Measurements from ENCODE around the gene GRIK3.

Gene GRIK3

DNA sequence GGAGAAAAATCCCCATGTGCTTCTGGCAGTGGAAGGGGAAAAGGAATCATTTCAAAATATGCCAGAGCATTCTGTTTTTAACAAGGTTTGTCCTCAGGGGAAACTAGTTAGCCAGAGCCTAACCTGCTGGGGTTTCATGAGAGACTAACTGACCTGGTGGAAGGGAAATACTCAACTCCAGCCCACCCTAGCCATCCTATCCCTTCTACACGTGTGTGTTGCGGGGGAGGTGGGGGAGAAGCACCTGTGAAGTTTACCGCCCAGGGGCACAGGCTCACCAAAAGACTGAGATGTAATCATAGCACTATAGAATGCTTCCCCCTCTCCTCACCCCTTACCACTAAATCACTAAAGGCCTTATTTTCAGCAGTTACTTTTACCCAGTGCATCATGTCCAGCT, 139.5 kb downstream of the GRIK3 start:
- TF ChIP-seq, protein P1, sequence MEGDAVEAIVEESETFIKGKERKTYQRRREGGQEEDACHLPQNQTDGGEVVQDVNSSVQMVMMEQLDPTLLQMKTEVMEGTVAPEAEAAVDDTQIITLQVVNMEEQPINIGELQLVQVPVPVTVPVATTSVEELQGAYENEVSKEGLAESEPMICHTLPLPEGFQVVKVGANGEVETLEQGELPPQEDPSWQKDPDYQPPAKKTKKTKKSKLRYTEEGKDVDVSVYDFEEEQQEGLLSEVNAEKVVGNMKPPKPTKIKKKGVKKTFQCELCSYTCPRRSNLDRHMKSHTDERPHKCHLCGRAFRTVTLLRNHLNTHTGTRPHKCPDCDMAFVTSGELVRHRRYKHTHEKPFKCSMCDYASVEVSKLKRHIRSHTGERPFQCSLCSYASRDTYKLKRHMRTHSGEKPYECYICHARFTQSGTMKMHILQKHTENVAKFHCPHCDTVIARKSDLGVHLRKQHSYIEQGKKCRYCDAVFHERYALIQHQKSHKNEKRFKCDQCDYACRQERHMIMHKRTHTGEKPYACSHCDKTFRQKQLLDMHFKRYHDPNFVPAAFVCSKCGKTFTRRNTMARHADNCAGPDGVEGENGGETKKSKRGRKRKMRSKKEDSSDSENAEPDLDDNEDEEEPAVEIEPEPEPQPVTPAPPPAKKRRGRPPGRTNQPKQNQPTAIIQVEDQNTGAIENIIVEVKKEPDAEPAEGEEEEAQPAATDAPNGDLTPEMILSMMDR (conservative IDR thresholded peaks at IDR 0.05; ENCODE audit: low read length): no peak
- TF ChIP-seq EZH2phosphoT487 (IDR thresholded peaks at IDR 0.05; ENCODE audit: borderline replicate concordance): no peak
- no peaks in the 10 kb centered on the region for H3K36me3 ChIP-seq (ENCODE audit: insufficient read depth, low read length)
- H3K4me3 ChIP-seq (ENCODE audit: low read length, poor library complexity, severe bottlenecking): no peak overlapping the region
- no peak overlapping the region for H3K4me2 ChIP-seq (ENCODE audit: low read depth, low read length, poor library complexity, severe bottlenecking)
- no peaks in the 10 kb centered on the region for H3K27me3 ChIP-seq (ENCODE audit: insufficient read depth, low read length, poor library complexity, severe bottlenecking)
- H3F3A ChIP-seq (ENCODE audit: low read depth): no peaks in the 10 kb centered on the region
- H4K20me1 ChIP-seq (ENCODE audit: insufficient read depth, low read length, poor library complexity, severe bottlenecking): no peaks in the 10 kb centered on the region
- H3K79me2 ChIP-seq (ENCODE audit: insufficient read depth, low read length): no peaks in the 10 kb centered on the region
- no peaks in the 10 kb centered on the region for H3K4me1 ChIP-seq (ENCODE audit: insufficient read depth, low read length, poor library complexity, severe bottlenecking)
- H3K9ac ChIP-seq (ENCODE audit: low read depth, low read length, poor library complexity, severe bottlenecking): no peak overlapping the region
- no peaks in the 10 kb centered on the region for H3K9me3 ChIP-seq (ENCODE audit: insufficient read depth, low read depth, low read length)
- H3K9me2 ChIP-seq (replicated peaks; ENCODE audit: low read depth, low read length): no peaks in the 10 kb centered on the region
- no peak overlapping the region for H2AFZ ChIP-seq (ENCODE audit: low read length)

DNA sequence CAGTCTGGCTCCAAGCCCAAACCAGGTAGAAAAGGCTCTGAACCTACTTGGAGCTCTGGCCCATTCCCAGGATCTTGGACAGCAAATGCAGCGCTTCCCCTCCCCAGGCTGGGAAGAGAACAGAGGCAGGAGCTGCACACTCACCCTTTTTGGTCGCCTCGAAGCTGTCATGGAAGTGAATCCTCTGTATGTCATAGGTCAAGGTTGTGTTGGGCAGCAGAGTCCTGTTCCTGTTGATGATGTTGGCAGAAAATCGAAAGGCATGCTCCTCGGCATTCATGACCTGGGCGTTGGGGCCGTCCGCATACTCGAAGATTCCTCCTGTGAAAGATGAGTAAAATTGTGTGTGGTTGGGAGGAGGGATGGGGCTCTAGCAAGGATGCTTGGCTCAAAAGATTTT, 143.5 kb downstream of the GRIK3 start:
- Histone ChIP-seq H2AFZ (ENCODE audit: low read length) (no peak overlapping the region), H4K20me1 (ENCODE audit: insufficient read depth, low read length, poor library complexity, severe bottlenecking) (no peaks in the 10 kb centered on the region), H3K4me2 (ENCODE audit: low read depth, low read length, poor library complexity, severe bottlenecking) (no peak overlapping the region), H3K4me3 (ENCODE audit: low read length, poor library complexity, severe bottlenecking) (no peak overlapping the region), H3K36me3 (ENCODE audit: insufficient read depth, low read length) (no peaks in the 10 kb centered on the region), H3K9ac (ENCODE audit: low read depth, low read length, poor library complexity, severe bottlenecking) (no peak overlapping the region), H3K9me2 (replicated peaks; ENCODE audit: low read depth, low read length) (no peaks in the 10 kb centered on the region), H3K9me3 (ENCODE audit: insufficient read depth, low read depth, low read length) (no peaks in the 10 kb centered on the region), H3K79me2 (ENCODE audit: insufficient read depth, low read length) (no peaks in the 10 kb centered on the region), H3K27me3 (ENCODE audit: insufficient read depth, low read length, poor library complexity, severe bottlenecking) (no peaks in the 10 kb centered on the region), H3K4me1 (ENCODE audit: insufficient read depth, low read length, poor library complexity, severe bottlenecking) (no peaks in the 10 kb centered on the region), H3F3A (ENCODE audit: low read depth) (no peaks in the 10 kb centered on the region)
- no peak for TF ChIP-seq EZH2phosphoT487 (IDR thresholded peaks at IDR 0.05; ENCODE audit: borderline replicate concordance)
- TF ChIP-seq, protein P1 (conservative IDR thresholded peaks at IDR 0.05; ENCODE audit: low read length): no peak

DNA sequence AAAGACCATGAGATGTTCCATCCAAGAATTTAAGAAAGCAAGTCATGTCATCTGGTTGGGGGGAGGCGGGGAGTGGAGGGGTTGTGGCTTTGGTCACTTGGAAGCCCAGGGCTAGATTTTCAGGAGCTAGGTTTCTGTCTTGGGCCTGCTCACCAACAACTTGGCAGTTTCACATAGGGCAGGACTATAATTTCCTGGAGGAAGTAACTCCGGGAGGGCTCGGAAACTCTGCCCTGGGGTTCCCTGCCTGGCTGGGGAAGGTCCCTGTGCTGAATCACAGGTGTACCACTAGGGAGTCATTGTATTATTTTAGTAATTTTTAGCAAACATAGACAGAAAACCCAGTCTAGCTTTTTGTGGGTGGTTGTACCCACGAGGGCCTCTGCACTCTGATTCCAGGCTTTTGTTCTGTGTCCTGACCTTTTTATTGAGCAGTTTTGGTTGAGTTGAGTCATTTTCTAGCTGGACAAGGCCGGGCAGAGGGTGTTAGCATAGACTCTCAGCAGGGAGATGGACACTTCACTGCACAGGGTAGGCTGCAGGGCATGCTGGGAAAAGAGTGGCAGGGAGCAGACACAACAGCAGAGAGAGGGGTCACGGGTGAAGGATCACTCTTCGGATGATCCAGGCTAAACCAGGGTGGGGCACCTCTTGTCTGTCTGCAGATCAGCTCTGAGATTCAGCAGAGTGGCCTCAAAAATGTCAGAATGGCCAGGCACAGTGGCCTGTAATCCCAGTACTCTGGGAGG, 144.7 kb downstream of the GRIK3 start:
- Histone ChIP-seq H3K4me1 (ENCODE audit: insufficient read depth, low read length, poor library complexity, severe bottlenecking) (no peaks in the 10 kb centered on the region), H3K79me2 (ENCODE audit: insufficient read depth, low read length) (no peaks in the 10 kb centered on the region), H3K9me2 (replicated peaks; ENCODE audit: low read depth, low read length) (no peaks in the 10 kb centered on the region), H3K27me3 (ENCODE audit: insufficient read depth, low read length, poor library complexity, severe bottlenecking) (no peaks in the 10 kb centered on the region), H3F3A (ENCODE audit: low read depth) (no peaks in the 10 kb centered on the region), H3K4me3 (ENCODE audit: low read length, poor library complexity, severe bottlenecking) (no peak overlapping the region), H2AFZ (ENCODE audit: low read length) (no peak overlapping the region), H3K36me3 (ENCODE audit: insufficient read depth, low read length) (no peaks in the 10 kb centered on the region), H3K9me3 (ENCODE audit: insufficient read depth, low read depth, low read length) (no peaks in the 10 kb centered on the region), H3K4me2 (ENCODE audit: low read depth, low read length, poor library complexity, severe bottlenecking) (no peak overlapping the region), H3K9ac (ENCODE audit: low read depth, low read length, poor library complexity, severe bottlenecking) (no peak overlapping the region), H4K20me1 (ENCODE audit: insufficient read depth, low read length, poor library complexity, severe bottlenecking) (no peaks in the 10 kb centered on the region)
- no peak for TF ChIP-seq EZH2phosphoT487 (IDR thresholded peaks at IDR 0.05; ENCODE audit: borderline replicate concordance)
- TF ChIP-seq, protein P1 (conservative IDR thresholded peaks at IDR 0.05; ENCODE audit: low read length): no peak

All from Loucy (cell line).